Measurements from ENCODE around the gene SDSL.

DNA sequence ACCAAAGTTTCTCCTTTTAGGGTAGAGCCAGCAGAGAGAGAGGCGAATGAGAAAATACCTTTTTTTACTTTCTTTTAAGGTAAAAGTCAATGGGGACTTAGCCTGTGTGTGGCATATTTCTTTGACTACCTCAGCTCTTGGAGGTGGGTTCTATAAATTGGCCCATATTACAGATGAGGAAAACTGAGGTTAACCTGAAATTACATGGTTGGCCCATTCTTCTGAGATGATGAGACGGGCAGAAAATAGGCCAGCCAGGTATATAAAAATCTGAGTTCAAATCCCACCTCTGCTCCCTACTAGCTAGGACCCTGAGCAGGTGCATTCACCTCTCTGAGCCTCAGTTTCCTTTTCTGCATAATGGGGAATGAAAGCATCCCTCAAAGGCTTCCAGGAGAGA is 27.1 kb downstream of the SDSL start:
- TF ChIP-seq EZH2 (IDR thresholded peaks at IDR 0.05; ENCODE audit: low read length) (no peak), CTCF (optimal IDR thresholded peaks at IDR 0.05 in 1 of 3, IDR thresholded peaks at IDR 0.05 in 1 of 3, conservative IDR thresholded peaks at IDR 0.05 in 1 of 3; ENCODE audit: extremely low read depth in 1 of 3, insufficient read depth in 2 of 3, low read length in 3 of 3) (no peak)
